GM12864 (cell line): ENCODE results near the gene BTN2A1.

Source experiments
- DNase-seq: peaks from one replicate; pipeline ENCODE4 v3.0.0-alpha.2; 2011; ENCODE audit warnings: low read depth
- H3K4me3 ChIP-seq: 2 replicates; pipeline ENCODE4 v1.5.1; 2011; ENCODE audit warnings: mild to moderate bottlenecking, low read depth, low read length, control low read depth
- TF ChIP-seq, protein P1 (sequence below): IDR thresholded peaks from 2 replicates; pipeline ENCODE4 v1.5.1; 2011; ENCODE audit warnings: low read depth, mild to moderate bottlenecking, moderate library complexity, low read length, control low read depth, inconsistent platforms; ENCODE audit errors: missing control alignments

The BTN2A1 gene

DNA sequence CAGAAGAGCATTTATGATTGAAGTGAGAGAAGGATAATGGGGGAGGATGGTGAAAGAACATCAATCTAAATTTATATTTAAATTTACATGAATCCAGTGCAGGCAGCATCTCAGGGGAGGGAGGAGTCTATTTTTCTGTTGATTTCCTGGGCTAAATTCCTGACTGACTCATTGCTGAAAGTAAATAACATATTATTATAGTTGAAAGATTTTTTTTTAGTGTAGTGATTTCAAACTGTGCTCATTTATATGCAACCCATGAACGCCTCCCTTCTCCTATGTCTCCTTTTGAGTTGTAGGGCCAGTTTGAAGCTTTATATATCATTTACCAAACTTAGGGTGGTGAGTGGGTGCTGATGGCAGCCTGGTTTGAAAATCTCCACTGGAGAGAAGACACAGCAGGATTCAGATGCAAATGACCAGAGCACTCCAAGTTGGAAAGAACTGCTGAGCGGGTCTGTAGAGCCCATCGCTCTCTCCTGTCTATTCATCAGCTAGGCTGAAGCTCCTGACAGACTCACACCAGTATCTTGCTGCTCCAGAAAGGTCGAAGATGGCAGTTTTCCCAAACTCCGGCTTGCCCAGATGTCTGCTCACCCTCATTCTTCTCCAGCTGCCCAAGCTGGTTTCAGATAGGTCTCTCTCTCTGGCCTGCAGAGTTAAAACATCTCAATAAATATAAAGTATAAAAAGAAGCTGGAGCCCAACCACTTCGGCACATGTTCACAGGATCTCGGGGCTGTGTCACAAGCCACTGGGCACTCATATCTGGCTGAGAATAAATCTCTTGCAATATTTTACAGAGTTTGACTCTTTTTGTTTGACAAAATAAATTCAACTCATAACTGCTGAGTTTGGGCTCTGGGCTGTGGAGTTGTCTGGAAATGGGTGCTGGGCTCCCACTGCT lies 18.3 kb downstream of the BTN2A1 start:
- TF ChIP-seq, protein P1, sequence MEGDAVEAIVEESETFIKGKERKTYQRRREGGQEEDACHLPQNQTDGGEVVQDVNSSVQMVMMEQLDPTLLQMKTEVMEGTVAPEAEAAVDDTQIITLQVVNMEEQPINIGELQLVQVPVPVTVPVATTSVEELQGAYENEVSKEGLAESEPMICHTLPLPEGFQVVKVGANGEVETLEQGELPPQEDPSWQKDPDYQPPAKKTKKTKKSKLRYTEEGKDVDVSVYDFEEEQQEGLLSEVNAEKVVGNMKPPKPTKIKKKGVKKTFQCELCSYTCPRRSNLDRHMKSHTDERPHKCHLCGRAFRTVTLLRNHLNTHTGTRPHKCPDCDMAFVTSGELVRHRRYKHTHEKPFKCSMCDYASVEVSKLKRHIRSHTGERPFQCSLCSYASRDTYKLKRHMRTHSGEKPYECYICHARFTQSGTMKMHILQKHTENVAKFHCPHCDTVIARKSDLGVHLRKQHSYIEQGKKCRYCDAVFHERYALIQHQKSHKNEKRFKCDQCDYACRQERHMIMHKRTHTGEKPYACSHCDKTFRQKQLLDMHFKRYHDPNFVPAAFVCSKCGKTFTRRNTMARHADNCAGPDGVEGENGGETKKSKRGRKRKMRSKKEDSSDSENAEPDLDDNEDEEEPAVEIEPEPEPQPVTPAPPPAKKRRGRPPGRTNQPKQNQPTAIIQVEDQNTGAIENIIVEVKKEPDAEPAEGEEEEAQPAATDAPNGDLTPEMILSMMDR: no peak
- DNase-seq: no peak
- H3K4me3 ChIP-seq: no peak overlapping the region

DNA sequence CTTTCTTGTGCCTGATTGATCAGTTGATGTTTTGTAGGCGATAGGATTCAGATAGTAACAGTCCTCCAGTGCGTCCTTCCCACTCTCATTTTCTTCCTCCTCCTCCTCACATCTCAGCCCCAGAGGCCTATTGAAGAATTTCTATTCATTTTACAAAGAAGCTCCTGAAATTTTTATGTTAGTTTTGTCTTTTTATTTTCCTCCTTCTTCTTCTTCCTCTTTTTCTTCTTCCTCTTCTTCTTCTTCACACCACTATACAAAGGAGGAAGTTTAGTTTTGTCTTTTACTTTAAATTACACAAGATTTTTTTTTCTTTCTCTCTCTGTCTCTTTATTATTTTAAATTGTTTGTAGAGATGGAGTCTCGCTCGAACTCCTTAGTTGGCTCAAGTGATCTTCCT lies 19.1 kb downstream of the BTN2A1 start:
- DNase-seq: no peak
- TF ChIP-seq, protein P1: no peak
- H3K4me3 ChIP-seq: no peak overlapping the region

DNA sequence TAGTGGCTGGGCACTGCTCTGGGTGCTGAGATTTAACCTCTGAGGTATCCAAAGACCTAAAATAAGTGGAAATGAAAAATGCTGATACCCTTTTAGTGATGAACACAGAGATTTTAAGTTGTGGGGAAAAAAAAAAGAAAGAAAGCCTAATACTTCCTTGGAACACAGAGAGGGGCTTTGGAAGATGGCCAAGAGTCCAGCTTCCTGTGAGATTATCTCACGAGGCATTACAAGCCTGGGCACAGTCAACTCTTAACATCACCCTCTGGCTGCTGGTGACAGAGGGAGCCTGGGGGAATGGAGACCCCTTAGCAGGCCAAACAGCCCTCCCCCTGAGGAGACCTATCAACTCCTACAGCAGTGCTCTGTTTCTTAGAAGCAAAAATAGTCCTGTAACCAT lies 19.7 kb downstream of the BTN2A1 start:
- DNase-seq: no peak
- TF ChIP-seq, protein P1: no peak

DNA sequence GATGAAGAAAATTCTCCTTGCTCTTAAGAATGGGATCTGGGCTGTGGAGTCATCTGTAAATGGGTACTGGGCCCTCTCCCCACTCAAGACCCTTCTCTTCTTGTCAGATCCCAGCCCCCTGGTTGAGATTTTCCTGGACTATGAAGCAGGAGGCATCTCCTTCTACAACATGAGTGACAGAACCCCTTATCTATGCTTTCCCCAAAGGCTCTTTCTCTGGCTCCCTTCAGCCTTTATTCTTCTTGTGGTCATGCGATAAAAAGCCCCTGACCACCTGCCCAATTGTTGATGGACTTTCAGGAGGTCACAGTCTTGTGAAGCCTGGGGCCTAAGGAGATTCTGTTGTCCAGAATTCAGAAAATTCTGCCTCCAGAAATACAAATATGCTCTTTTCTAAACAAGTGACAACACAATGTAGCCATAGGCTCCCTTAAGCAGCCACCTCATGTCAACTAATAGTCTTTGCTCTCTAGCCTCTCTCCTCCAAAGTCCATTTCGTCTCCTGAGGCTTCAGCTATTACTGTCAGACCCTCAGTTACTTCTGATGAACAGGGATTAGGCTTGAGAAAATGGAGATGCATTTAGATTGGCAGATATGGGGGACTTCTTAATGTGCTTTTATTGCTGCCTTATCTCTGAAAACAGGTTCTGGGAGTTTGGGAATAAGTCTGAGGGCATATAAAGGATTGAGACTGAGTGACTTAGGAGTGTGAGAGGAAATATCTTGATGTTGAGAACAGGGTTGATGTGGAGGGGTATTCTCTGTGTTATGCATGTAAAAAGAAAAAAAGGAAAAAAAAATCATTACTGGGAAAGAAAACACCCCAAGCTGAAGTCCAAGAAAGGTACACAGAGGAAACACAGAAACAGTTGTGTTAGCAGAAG lies 20.6 kb downstream of the BTN2A1 start:
- H3K4me3 ChIP-seq: no peak overlapping the region
- TF ChIP-seq, protein P1: no peak
- no peak for DNase-seq

More for the DNA sequence above, 19.7 kb downstream of the BTN2A1 start:
- H3K4me3 ChIP-seq: no peak overlapping the region

DNA sequence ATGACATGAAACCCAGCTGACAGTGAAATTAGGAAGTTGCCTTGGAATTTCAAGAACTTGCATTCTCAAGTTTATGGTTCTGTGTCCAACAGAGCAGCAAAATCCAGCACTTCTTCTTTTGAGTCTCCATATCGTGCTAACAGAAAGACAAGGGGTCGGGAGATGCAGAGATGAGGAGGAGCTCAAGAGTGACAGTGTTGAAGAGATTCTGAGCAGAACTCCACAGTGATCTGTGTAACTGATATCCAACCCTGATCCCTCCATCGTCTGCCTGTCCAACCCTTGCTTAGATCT lies 21.2 kb downstream of the BTN2A1 start:
- TF ChIP-seq, protein P1: no peak
- no peak overlapping the region for H3K4me3 ChIP-seq
- no peak for DNase-seq

DNA sequence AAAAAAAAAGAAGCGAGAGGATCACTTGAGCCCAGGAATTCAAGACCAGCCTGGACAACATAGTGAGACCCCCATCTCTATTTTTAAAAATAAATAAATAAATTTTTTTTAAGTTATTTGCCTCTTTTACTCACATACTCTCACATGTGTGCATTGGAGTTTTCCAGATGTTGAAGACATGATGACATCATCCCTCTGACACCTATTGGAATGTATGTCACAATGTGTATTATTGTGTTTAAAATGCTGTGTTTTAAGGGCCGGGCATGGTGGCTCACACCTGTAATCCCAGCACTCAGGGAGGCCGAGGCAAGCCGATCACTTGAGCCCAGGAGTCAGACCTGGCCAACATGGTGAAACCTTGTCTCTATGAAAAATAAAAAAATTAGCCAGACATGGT lies 24.6 kb downstream of the BTN2A1 start:
- no peak for DNase-seq
- TF ChIP-seq, protein P1: no peak
- H3K4me3 ChIP-seq: no peak overlapping the region
